Stimulated activated CD8-positive, alpha-beta memory T cell treated with anti-CD3 and anti-CD28 coated beads, Interleukin-4, amount 100 ng/mL, for 4 hours (primary cell): ENCODE results near the gene ZBTB12.
"Not testable (repeated sequence)": the region's sequence is repeated elsewhere in the genome, so short reads cannot be mapped to it uniquely, and the experiment has no call there.

Experiments used
- DNase-seq, 2 donors: peaks; one replicate each; pipeline ENCODE4 v3.0.0-alpha.2; 2020; ENCODE audit warnings: low read depth in 2 of 2, low spot score in 1 of 2

Gene ZBTB12

DNA sequence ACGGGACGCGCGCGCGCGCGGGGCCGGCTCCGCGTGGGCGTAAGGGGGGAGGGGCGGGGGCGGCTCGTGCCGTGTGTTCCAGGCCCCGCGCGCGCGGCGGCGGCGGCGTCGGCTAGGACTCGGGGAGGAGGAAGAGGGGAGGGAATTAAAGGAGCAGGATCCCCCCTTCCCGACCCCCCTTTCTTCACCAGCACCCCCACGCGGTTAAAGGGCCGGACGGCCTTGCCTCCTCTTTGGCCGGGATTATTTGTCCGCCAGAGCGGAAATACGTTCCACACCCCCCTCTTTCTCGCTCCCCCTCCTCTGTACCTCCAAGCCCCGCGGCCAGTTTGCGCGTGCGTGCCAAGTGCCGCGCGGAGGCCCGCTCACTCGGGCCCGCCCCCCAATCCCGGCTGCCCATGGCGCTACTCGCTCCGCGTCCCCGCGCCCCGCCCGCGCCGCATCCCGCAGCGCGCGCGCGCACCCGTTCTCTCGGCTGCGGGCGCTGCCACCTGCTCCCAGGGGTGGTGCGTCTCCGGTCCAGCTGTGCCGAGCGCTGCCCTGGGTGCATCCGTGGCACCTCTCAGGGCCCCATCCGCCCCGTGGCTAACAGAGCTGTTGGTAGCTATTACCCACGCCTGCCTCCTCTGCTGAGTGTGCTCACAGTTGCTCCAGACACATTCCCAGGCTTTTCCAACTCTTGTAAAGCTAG is at the start of gene ZBTB12:
TSS of gene ZBTB12 (minus strand) at position 134 of the 691 bp plus-strand sequence. CDS start 781 bp downstream, outside the sequence.
- DNase-seq: peak; percentile 60 to 70

DNA sequence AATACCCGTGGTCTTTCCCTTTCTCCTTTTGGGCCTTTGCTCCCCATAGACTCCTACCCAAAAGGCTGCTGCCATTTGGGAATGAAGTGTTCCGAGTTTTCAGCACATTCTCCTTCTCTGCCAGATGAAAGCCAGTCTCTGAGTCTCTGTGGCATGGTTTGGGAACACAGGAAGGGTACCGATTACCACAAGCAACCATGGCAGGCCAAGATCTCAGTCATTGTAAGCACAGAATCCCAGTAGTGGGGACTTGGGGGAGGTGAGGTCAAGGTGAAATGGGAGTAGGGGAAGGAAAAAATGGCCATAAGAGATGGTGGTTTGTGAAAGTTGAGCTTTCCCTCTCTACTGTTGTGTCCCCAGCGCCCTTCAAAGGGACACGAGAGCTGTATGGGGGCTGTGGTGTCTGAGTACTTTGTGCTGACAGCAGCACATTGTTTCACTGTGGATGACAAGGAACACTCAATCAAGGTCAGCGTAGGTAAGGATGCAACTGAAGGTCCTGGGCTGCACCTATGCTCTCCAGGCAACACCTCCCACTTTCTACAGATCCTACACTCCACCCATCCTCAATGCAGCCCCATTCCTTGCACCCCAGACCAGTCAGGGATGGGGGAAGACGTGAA is 48.2 kb upstream of the ZBTB12 start:
- DNase-seq: no peak

DNA sequence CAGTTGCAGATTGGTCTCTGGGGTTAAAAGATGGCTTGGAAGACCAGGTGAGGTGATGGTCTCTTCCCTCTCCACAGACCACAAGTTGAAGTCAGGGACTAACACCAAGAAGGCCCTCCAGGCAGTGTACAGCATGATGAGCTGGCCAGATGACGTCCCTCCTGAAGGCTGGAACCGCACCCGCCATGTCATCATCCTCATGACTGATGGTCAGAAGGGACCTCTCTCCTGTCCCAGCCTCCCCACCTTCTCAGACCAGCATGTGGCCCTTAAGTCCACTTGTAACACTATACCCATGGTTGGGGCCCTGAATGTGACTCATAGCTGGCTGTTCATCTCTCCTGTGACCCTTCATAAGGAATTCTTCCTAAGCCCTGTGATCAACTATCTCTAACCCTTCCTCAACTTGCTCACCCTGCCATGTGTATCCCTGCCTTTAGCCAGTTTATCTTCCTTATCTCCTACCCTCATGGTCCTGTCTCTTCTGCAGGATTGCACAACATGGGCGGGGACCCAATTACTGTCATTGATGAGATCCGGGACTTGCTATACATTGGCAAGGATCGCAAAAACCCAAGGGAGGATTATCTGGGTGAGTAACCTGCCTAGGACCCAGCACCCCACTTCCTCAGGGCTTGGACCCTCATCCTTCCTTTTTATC is 47.0 kb upstream of the ZBTB12 start:
- no peak for DNase-seq

GRCh38 chr6:31948306-31948705 is 46.4 kb upstream of the ZBTB12 start:
- DNase-seq: no peak

DNA sequence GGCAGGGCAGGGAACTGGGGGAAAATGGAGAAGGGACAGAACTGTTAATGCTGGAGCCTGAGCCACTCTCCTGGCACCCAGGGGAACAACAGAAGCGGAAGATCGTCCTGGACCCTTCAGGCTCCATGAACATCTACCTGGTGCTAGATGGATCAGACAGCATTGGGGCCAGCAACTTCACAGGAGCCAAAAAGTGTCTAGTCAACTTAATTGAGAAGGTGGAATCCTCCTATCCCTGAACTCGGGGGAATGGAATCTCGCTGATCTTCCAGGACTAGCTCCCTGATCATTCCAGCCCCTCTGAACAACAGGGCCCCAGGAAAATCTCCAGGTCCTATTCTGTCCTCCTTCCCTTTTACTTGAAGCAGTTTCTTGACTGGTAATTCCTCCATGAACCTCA is 46.0 kb upstream of the ZBTB12 start:
- no peak for DNase-seq

DNA sequence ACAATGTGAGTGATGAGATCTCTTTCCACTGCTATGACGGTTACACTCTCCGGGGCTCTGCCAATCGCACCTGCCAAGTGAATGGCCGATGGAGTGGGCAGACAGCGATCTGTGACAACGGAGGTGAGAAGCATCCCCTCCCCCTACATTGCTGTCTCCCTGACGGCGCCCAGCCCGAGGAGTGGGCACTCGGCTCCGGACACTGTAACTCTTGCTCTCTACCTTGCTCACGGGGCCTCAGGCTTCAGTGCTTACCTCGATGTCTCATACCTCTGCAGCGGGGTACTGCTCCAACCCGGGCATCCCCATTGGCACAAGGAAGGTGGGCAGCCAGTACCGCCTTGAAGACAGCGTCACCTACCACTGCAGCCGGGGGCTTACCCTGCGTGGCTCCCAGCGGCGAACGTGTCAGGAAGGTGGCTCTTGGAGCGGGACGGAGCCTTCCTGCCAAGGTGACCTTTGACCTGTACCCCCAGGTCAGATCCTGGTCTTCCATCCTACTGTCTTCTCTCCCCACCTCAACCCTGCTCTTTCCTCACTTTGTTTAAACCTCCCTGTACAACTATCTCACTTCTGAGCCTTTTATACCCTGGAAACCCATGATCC is 45.3 kb upstream of the ZBTB12 start:
- no peak for DNase-seq

GRCh38 chr6:31946370-31946885 is 44.5 kb upstream of the ZBTB12 start:
- no peak for DNase-seq

DNA sequence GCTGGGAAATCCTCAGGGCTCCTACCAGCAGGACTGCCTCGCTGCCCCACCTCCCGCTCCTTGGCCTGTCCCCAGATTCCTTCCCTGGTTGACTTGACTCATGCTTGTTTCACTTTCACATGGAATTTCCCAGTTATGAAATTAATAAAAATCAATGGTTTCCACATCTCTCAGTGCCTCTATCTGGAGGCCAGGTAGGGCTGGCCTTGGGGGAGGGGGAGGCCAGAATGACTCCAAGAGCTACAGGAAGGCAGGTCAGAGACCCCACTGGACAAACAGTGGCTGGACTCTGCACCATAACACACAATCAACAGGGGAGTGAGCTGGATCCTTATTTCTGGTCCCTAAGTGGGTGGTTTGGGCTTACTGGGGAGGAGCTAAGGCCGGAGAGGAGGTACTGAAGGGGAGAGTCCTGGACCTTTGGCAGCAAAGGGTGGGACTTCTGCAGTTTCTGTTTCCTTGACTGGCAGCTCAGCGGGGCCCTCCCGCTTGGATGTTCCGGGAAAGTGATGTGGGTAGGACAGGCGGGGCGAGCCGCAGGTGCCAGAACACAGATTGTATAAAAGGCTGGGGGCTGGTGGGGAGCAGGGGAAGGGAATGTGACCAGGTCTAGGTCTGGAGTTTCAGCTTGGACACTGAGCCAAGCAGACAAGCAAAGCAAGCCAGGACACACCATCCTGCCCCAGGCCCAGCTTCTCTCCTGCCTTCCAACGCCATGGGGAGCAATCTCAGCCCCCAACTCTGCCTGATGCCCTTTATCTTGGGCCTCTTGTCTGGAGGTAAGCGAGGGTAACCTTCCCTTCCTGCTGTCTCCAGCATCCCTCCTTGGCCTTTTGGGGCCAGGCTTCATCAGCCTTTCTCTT is 43.9 kb upstream of the ZBTB12 start, which contains the start of gene CFB:
TSS of gene CFB (plus strand) at position 589 of the 863 bp plus-strand sequence. CDS start at position 716, 127 bp downstream.
- no peak for DNase-seq

- no peak for DNase-seq
These were observed 43.2 kb upstream of the ZBTB12 start for GRCh38 chr6:31945154-31945506.

DNA sequence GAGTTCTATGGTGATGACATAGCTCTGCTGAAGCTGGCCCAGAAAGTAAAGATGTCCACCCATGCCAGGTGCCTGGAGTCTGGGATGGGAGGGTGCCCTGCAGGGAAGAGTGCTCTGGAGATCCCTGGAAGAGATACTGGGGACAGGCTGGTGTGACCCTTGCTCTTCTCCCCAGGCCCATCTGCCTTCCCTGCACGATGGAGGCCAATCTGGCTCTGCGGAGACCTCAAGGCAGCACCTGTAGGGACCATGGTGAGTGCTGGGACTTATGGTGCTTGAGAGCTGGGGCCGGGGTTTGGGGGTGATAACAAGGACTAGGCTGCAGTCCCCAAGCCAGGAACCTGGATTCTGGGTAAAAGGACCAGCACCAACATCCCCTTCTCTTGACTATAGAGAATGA is 41.9 kb upstream of the ZBTB12 start:
- DNase-seq: no peak

GRCh38 chr6:31940256-31940664 is 38.4 kb upstream of the ZBTB12 start:
- DNase-seq: no peak

- no peak for DNase-seq
These were observed 33.9 kb upstream of the ZBTB12 start for GRCh38 chr6:31935823-31936222.

- DNase-seq: no peak
These were observed 33.1 kb upstream of the ZBTB12 start for GRCh38 chr6:31935021-31935420.

DNA sequence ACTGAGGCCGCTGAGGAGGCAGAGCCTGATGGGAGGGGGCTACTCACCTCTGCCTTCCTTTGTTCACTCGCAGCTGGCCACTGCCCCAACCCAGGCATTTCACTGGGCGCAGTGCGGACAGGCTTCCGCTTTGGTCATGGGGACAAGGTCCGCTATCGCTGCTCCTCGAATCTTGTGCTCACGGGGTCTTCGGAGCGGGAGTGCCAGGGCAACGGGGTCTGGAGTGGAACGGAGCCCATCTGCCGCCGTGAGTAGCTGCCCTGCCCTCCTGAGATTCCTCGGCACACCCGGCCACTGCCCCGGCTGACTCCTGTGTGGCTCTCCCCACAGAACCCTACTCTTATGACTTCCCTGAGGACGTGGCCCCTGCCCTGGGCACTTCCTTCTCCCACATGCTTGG is 31.7 kb upstream of the ZBTB12 start:
- no peak for DNase-seq

DNA sequence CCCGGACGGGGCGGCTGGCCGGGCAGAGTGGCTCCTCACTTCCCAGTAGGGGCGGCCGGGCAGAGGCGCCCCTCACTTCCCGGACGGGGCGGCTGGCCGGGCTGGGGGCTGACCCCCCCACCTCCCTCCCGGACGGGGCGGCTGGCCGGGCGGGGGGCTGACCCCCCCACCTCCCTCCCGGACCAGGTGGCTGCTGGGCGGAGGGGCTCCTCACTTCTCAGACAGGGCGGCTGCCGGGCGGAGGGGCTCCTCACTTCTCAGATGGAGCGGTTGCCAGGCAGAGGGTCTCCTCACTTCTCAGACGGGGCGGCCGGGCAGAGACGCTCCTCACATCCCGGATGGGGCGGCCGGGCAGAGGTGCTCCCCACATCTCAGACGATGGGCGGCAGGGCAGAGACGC is 30.3 kb upstream of the ZBTB12 start:
- not testable (repeated sequence) for DNase-seq

DNA sequence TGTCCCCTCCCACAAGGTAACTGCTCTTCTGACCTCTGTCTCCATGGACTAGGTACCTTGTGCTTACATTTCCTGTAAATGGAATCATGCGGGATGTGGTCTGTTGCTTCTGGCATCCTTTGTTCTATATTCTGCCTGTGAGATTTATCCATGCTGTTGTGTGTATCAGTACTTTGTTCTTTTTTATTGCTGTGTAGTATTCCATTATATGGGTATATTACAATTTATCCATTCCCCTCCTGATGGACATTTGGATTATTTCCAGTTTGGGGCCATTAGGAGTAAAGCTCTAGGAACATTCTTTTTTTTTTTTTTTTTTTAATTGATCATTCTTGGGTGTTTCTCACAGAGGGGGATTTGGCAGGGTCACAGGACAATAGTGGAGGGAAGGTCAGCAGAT is 29.1 kb upstream of the ZBTB12 start:
- DNase-seq: no peak

GRCh38 chr6:31928672-31928939 is 26.7 kb upstream of the ZBTB12 start:
- no peak for DNase-seq

- no peak for DNase-seq
These were observed 26.2 kb upstream of the ZBTB12 start for GRCh38 chr6:31927863-31928671.

DNA sequence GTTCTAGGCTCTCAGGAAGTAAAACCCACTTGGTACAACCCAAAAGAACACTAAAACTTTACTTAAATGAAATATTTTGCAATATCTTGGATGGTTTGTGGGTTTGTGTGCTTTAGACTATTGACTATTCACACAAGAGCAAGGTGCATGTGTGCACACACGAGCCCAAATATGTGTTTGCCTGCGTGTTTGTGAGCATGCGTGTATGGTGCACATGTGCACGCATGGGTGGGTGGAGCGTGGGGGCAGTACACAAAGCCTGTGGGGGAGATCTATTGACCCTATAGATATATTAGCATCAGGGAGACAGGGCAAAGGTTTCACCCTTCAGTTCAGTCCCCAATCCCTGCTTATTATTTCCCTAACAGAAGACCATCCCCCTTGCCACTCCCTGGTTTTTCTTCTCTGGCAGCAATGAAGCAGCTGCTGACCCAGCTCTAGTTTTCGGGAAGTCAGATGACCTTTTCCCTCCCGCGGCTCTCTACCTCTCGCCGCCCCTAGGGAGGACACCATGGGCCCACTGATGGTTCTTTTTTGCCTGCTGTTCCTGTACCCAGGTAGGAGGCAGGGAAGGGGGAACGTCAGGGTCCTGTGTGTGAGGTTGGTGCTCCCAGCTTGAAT is 25.5 kb upstream of the ZBTB12 start, which contains the start of gene C2:
TSS of gene C2 (plus strand) at position 476 of the 621 bp plus-strand sequence. CDS start at position 512, 36 bp downstream.
- no peak for DNase-seq

GRCh38 chr6:31922942-31923341 is 21.1 kb upstream of the ZBTB12 start:
- no peak for DNase-seq
